Stimulated activated CD4-positive, alpha-beta T cell treated with anti-CD3 and anti-CD28 coated beads, Interleukin-4, amount 100 ng/mL, for 48 hours (primary cell): ENCODE data around the gene GM2A.
"Not testable (repeated sequence)": the region's sequence is repeated elsewhere in the genome, so short reads cannot be mapped to it uniquely, and the experiment has no call there.

ENCODE experiments used
- DNase-seq, 2 donors: peaks; one replicate each; pipeline ENCODE4 v3.0.0-alpha.2; 2020; ENCODE audit warnings: low read depth in 2 of 2

GM2A gene

GRCh38 chr5:151286246-151286645 is 33.3 kb downstream of the GM2A start:
- DNase-seq: no peak

- no peak for DNase-seq
These were observed 35.2 kb downstream of the GM2A start for GRCh38 chr5:151288180-151288579.

- no peak for DNase-seq
These were observed 40.6 kb downstream of the GM2A start for GRCh38 chr5:151293624-151294023.

GRCh38 chr5:151295138-151295537 is 42.2 kb downstream of the GM2A start:
- DNase-seq: no peak

GRCh38 chr5:151295791-151296477 is 42.9 kb downstream of the GM2A start:
- no peak for DNase-seq

GRCh38 chr5:151296478-151296830 is 43.5 kb downstream of the GM2A start:
- DNase-seq: no peak

GRCh38 chr5:151296974-151297373 is 44.0 kb downstream of the GM2A start:
- DNase-seq: no peak

- no peak for DNase-seq
These were observed 45.3 kb downstream of the GM2A start for GRCh38 chr5:151298063-151298855.

- DNase-seq: no peak
These were observed 50.7 kb downstream of the GM2A start, which contains the start of gene SLC36A3 for GRCh38 chr5:151303666-151304065. TSS of gene SLC36A3 (minus strand) at chr5:151303766. CDS start at chr5:151303354, 412 bp downstream.

- not testable (repeated sequence) for DNase-seq
These were observed 56.3 kb downstream of the GM2A start for GRCh38 chr5:151309266-151309665.

- DNase-seq: not testable (repeated sequence)
These were observed 56.8 kb downstream of the GM2A start for GRCh38 chr5:151309821-151310220.

- DNase-seq: no peak
These were observed 57.9 kb downstream of the GM2A start for GRCh38 chr5:151310932-151311331.

GRCh38 chr5:151312756-151313324 is 59.9 kb downstream of the GM2A start:
- no peak for DNase-seq

GRCh38 chr5:151313357-151313756 is 60.4 kb downstream of the GM2A start:
- DNase-seq: no peak

- DNase-seq: peak; percentile 54 to 61
These were observed 63.1 kb downstream of the GM2A start for GRCh38 chr5:151315998-151316597.

GRCh38 chr5:151317871-151318270 is 64.9 kb downstream of the GM2A start:
- DNase-seq: no peak

- DNase-seq: no peak
These were observed 66.1 kb downstream of the GM2A start for GRCh38 chr5:151318850-151319732.
